ENCODE measurements around the gene SCART1. TPM values are rescaled to one million over a fixed set of nuclear protein-coding genes. Genes with fewer than 3 reads are reported as not detected.

The SCART1 gene
- total RNA-seq, 1 donor from 2014 or later = 1.5 TPM

DNA sequence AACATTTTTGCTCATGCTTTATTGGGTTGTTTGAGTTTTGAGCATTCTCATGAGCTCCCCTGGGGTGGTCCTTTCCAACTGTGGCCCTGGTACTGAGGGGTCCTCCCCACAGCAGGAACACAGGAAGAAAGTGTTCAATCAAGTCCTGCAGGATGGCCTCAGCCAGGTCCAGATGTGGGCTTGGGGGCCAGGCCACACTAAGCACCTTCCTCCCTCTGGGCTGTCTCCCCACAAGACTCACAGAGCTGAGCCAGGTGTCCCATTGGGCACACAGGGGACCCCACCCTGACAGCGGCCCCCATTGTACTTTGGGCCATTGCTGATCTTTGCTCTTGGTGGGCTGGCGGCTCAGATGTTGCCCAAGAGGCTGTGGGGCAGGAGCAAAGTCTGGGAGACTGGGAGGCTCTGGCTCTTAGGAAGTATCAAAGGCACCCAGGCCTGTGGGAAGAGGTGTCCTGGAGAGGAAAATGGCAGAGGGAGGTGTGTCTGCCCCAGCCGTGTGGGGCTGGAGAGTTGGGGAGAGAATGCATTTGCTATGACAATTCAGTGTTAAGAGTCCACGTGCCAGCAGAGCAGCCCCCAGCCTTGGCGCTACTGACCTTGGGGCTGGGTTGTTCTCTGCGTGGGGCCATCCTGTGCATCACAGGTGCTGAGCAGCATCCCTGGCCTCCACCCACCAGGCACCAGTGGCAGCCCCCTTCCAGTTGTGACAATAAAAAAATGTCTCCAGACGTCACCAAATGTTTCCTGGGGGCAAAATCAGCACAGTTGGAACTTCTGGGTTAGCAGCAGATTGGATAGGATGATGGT, 17.8 kb downstream of the SCART1 start:
- Histone ChIP-seq H3K4me3 (no peak overlapping the region), H3K9me3 (no peaks in the 10 kb centered on the region), H3K4me1 (no peaks in the 10 kb centered on the region), H3K27me3 (no peaks in the 10 kb centered on the region), H3K36me3 (no peaks in the 10 kb centered on the region), H3K27ac (no peak overlapping the region)
- intact Hi-C loops (cut with DNase I) = no loop called here
- no peak for TF ChIP-seq POLR2A (IDR thresholded peaks at IDR 0.05)
- TF ChIP-seq POLR2AphosphoS5 (IDR thresholded peaks at IDR 0.05; ENCODE audit: insufficient read depth in 1 of 2, low read depth in 1 of 2) = no peak
- TF ChIP-seq, protein P1, sequence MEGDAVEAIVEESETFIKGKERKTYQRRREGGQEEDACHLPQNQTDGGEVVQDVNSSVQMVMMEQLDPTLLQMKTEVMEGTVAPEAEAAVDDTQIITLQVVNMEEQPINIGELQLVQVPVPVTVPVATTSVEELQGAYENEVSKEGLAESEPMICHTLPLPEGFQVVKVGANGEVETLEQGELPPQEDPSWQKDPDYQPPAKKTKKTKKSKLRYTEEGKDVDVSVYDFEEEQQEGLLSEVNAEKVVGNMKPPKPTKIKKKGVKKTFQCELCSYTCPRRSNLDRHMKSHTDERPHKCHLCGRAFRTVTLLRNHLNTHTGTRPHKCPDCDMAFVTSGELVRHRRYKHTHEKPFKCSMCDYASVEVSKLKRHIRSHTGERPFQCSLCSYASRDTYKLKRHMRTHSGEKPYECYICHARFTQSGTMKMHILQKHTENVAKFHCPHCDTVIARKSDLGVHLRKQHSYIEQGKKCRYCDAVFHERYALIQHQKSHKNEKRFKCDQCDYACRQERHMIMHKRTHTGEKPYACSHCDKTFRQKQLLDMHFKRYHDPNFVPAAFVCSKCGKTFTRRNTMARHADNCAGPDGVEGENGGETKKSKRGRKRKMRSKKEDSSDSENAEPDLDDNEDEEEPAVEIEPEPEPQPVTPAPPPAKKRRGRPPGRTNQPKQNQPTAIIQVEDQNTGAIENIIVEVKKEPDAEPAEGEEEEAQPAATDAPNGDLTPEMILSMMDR (IDR thresholded peaks at IDR 0.05) = no peak
- DNase-seq (ENCODE audit: extremely low spot score in 2 of 2) = peak in 1 of 2 donors; percentile 34

DNA sequence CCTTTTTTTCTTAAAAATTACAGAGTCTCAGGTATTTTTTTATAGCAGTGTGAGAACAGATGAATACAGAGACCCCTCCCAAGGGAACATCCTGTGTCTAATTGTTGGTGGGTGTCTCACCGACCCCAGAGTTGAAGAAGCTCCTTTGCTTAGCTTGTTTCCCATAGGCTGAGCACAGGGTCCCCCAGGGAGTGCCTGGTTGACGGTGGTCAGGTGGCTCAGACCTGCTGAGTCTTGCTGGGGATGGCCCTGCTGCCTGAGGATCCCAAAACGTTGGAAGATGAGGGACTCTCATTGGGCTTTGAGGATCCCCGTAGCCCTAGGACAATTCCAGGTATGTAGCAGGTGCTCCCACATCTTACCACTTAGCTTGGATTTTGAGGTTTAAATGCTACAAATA, 19.5 kb downstream of the SCART1 start:
- peak in 1 of 2 donors; percentile 56 for DNase-seq (ENCODE audit: extremely low spot score in 2 of 2)
- TF ChIP-seq, protein P1 (IDR thresholded peaks at IDR 0.05) = no peak
- TF ChIP-seq POLR2A (IDR thresholded peaks at IDR 0.05) = no peak
- Histone ChIP-seq H3K36me3 (no peaks in the 10 kb centered on the region), H3K9me3 (no peaks in the 10 kb centered on the region), H3K4me1 (no peaks in the 10 kb centered on the region), H3K27ac (no peak overlapping the region), H3K27me3 (no peaks in the 10 kb centered on the region), H3K4me3 (no peak overlapping the region)
- intact Hi-C loops (cut with DNase I) = no loop called here

DNA sequence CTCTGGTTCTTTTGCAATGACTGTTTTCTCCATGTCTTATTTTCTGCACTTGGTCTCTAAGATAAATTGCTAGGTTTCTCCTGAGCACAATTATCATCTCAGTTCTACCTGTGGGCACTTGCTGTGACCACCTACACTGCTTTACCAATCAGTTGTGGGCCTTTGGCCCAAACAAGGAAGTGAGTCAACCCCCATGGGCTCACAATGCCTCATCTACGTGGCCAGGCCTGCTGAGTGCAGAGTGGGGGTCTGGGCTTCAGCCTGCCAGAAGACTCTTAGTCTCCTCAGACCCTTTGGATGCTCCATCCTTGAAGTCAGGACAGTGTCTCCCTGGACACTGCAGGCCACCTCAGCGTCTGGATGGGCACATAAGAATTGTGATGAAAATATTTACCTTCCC, 20.3 kb downstream of the SCART1 start:
- DNase-seq (ENCODE audit: extremely low spot score in 2 of 2) = peak in 1 of 2 donors; percentile 29
- Histone ChIP-seq H3K36me3 (no peaks in the 10 kb centered on the region), H3K27me3 (no peaks in the 10 kb centered on the region), H3K27ac (no peak overlapping the region), H3K4me3 (no peak overlapping the region), H3K9me3 (no peaks in the 10 kb centered on the region), H3K4me1 (no peaks in the 10 kb centered on the region)
- intact Hi-C loops (cut with DNase I) = no loop called here
- TF ChIP-seq POLR2AphosphoS5 (IDR thresholded peaks at IDR 0.05; ENCODE audit: insufficient read depth in 1 of 2, low read depth in 1 of 2) = no peak
- TF ChIP-seq, protein P1 (IDR thresholded peaks at IDR 0.05) = no peak
- no peak for TF ChIP-seq POLR2A (IDR thresholded peaks at IDR 0.05)

DNA sequence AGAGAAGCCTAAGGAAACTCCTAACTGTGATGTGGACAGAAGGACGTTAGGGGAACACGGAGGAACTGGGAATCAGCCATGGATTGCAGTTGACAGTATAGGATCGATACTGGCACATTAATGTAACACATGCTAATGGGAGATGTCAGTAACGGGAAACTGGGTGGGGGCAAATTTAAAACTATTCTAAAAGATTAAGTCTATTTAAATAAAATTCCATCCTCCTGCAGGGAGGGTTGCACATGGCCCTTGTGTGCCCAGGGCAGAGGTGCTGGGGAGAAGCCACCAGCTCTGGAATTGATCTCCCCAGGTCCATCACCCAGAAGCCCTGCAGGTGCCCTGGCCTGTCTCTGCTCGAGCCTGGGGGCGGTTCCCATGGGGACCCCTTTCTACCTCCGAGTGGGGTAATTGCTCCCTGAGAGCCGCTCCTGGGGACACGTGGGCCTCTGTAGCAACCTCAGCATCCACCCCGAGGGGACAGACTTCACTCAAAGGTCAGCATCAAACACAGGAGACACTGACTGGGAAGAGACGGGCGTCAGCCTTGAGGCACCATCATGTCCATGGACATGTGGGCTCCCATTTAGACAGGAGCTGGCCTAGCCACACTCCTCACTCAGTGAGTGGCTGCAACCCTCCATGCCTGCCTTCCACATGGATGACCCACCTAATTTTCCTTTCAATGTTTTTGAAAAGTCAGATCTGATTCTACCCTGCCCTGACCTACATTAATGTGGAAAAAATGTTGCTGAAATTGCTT, 21.1 kb downstream of the SCART1 start:
- H3K4me3 ChIP-seq = no peak overlapping the region
- intact Hi-C loops (cut with DNase I) = no loop called here
- TF ChIP-seq, protein P1 (IDR thresholded peaks at IDR 0.05) = no peak
- TF ChIP-seq POLR2A (IDR thresholded peaks at IDR 0.05) = no peak
- TF ChIP-seq POLR2AphosphoS5 (IDR thresholded peaks at IDR 0.05; ENCODE audit: insufficient read depth in 1 of 2, low read depth in 1 of 2) = no peak
- H3K4me1 ChIP-seq = no peaks in the 10 kb centered on the region
- H3K9me3 ChIP-seq = no peaks in the 10 kb centered on the region
- H3K27me3 ChIP-seq = no peaks in the 10 kb centered on the region
- H3K36me3 ChIP-seq = no peaks in the 10 kb centered on the region
- peak in 1 of 2 donors; percentile 58 for DNase-seq (ENCODE audit: extremely low spot score in 2 of 2)
- no peak overlapping the region for H3K27ac ChIP-seq

DNA sequence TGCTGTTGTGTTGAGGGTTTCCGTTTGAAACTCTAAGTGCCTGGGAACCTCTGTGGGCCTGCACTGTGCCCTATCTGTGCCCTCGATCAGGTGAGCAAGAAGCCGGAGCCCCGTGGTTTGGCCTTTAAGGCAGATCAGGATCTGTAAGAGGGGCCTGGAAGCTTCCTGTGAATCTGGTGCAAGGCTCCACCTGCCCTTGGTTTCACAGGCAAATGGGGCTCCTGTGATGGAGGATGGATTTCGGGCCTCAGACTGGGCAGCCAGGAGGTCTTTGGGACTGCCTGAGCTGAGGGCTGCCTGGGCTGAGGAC, 21.6 kb downstream of the SCART1 start:
- no peaks in the 10 kb centered on the region for H3K27me3 ChIP-seq
- H3K27ac ChIP-seq = no peak overlapping the region
- no peaks in the 10 kb centered on the region for H3K9me3 ChIP-seq
- H3K4me3 ChIP-seq = no peak overlapping the region
- no peaks in the 10 kb centered on the region for H3K36me3 ChIP-seq
- peak in 1 of 2 donors; percentile 25 for DNase-seq (ENCODE audit: extremely low spot score in 2 of 2)
- TF ChIP-seq POLR2A (IDR thresholded peaks at IDR 0.05) (no peak), POLR2AphosphoS5 (IDR thresholded peaks at IDR 0.05; ENCODE audit: insufficient read depth in 1 of 2, low read depth in 1 of 2) (no peak)
- TF ChIP-seq, protein P1 (IDR thresholded peaks at IDR 0.05) = no peak
- intact Hi-C loops (cut with DNase I) = no loop called here
- H3K4me1 ChIP-seq = no peaks in the 10 kb centered on the region

All from vagina (tissue), 2 donors.